GM19193 (cell line): ENCODE results near the gene NR4A3.
A peak's percentile ranks its signal among the peaks of the same experiment; 100 is the strongest.

Experiments
- POLR2A ChIP-seq: IDR thresholded peaks from 4 replicates; pipeline ENCODE4 v1.6.1; 2011; ENCODE audit not compliant: insufficient read depth, insufficient read length; ENCODE audit errors: extremely low read depth

NR4A3 gene

GRCh38 chr9:99873943-99874584 lies 52.4 kb downstream of the NR4A3 start:
- TF ChIP-seq POLR2A = no peak

GRCh38 chr9:99876190-99876589 lies 54.5 kb downstream of the NR4A3 start:
- TF ChIP-seq POLR2A = no peak

- TF ChIP-seq POLR2A = no peak
Observed at GRCh38 chr9:99878651-99879050, 57.0 kb downstream of the NR4A3 start.

- no peak for TF ChIP-seq POLR2A
Observed at GRCh38 chr9:99881769-99882168, 60.1 kb downstream of the NR4A3 start.

GRCh38 chr9:99885747-99886146 lies 64.1 kb downstream of the NR4A3 start:
- no peak for TF ChIP-seq POLR2A

GRCh38 chr9:99889120-99889519 lies 67.4 kb downstream of the NR4A3 start:
- no peak for TF ChIP-seq POLR2A

GRCh38 chr9:99894826-99895225 lies 73.1 kb downstream of the NR4A3 start:
- no peak for TF ChIP-seq POLR2A

- no peak for TF ChIP-seq POLR2A
Observed at GRCh38 chr9:99895510-99895909, 73.8 kb downstream of the NR4A3 start.

- no peak for TF ChIP-seq POLR2A
Observed at GRCh38 chr9:99896119-99896518, 74.4 kb downstream of the NR4A3 start.

GRCh38 chr9:99903393-99903792 lies 81.7 kb downstream of the NR4A3 start:
- no peak for TF ChIP-seq POLR2A

- no peak for TF ChIP-seq POLR2A
Observed at GRCh38 chr9:99905833-99906402, 84.2 kb downstream of the NR4A3 start.

- TF ChIP-seq POLR2A = peak; percentile 87
Observed at GRCh38 chr9:99906403-99907207, 84.9 kb downstream of the NR4A3 start, which contains the start of gene STX17. Gene STX17 (plus strand): TSS chr9:99906654. CDS start chr9:99915240, 8,586 bp downstream.

- no peak for TF ChIP-seq POLR2A
Observed at GRCh38 chr9:99907208-99907532, 85.5 kb downstream of the NR4A3 start.

- no peak for TF ChIP-seq POLR2A
Observed at GRCh38 chr9:99911600-99911999, 89.9 kb downstream of the NR4A3 start.
